GM12873 (cell line): ENCODE results near the gene MIEN1.

Experiments
- TF ChIP-seq, protein P1 (sequence below): IDR thresholded peaks from 2 replicates; pipeline ENCODE4 v1.5.1; 2012; ENCODE audit warnings: low read depth, mild to moderate bottlenecking, moderate library complexity, low read length, control low read depth; ENCODE audit not compliant: insufficient read depth; ENCODE audit errors: missing control alignments

MIEN1 gene

DNA sequence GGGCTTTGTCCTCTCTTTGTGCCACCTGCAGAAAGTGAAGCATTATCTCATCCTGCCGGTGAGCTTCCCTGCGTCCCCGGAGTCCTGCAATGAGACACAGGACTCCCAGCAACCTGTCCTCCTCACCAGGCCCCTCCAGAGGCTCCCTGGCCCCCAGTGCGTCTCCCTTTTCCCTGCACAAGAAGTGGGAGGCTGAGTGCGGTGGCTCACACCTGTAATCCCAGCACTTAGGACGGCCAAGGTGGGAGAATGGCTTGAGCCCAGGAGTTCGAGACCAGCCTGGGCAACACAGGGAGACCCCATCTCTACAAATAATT, 15.8 kb upstream of the MIEN1 start:
- TF ChIP-seq, protein P1, sequence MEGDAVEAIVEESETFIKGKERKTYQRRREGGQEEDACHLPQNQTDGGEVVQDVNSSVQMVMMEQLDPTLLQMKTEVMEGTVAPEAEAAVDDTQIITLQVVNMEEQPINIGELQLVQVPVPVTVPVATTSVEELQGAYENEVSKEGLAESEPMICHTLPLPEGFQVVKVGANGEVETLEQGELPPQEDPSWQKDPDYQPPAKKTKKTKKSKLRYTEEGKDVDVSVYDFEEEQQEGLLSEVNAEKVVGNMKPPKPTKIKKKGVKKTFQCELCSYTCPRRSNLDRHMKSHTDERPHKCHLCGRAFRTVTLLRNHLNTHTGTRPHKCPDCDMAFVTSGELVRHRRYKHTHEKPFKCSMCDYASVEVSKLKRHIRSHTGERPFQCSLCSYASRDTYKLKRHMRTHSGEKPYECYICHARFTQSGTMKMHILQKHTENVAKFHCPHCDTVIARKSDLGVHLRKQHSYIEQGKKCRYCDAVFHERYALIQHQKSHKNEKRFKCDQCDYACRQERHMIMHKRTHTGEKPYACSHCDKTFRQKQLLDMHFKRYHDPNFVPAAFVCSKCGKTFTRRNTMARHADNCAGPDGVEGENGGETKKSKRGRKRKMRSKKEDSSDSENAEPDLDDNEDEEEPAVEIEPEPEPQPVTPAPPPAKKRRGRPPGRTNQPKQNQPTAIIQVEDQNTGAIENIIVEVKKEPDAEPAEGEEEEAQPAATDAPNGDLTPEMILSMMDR, result no peak

GRCh38 chr17:39745335-39746144, 15.2 kb upstream of the MIEN1 start:
- TF ChIP-seq, protein P1, result no peak

- TF ChIP-seq, protein P1, result no peak
Measured at GRCh38 chr17:39744836-39745215, 14.5 kb upstream of the MIEN1 start.

DNA sequence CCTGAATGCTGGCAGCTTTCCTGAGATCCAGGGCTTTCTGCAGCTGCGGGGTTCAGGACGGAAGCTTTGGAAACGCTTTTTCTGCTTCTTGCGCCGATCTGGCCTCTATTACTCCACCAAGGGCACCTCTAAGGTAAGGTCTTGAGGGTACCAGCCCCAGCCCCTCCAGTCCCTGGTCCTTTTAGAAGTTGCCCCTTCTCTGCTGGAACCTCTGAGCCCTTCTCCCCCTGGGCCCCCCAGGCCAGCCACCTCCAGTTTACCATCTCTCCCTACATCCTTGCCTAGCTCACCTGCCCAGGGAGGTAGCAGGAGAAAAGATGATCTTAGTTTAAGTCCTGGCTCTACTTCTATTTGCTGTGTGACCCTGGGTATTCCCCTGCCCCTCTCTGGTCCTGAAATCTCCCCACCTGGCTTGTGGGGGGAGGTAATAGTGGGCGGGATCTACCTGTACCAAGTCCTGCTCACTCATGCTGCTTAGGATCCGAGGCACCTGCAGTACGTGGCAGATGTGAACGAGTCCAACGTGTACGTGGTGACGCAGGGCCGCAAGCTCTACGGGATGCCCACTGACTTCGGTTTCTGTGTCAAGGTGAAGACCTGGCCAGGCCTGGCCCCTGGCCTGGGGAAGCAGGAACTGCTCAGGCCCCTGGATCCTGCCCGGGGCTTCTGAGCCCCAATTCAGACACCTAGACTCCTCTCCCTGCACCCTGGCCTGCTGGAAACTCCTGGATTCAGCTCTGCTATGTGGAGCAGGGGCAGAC, 13.9 kb upstream of the MIEN1 start:
- TF ChIP-seq, protein P1, result no peak

DNA sequence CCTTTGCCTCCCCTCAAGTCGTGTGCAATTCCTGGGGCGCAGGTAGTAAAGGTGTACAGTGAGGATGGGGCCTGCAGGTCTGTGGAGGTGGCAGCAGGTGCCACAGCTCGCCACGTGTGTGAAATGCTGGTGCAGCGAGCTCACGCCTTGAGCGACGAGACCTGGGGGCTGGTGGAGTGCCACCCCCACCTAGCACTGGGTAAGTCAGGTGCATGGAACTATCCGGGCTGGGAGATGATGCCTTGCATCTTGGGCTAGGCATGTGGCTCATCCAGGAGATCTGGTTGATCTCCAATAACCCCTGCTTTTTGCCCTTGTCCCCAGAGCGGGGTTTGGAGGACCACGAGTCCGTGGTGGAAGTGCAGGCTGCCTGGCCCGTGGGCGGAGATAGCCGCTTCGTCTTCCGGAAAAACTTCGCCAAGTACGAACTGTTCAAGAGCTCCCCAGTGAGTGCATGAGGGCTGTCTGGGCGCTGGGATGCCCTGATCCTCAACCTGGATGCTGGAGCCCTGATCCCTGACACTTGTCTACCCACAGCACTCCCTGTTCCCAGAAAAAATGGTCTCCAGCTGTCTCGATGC, 12.6 kb upstream of the MIEN1 start:
- TF ChIP-seq, protein P1, result no peak

- TF ChIP-seq, protein P1, result no peak
Measured at GRCh38 chr17:39742126-39742855, 12.0 kb upstream of the MIEN1 start.
